ENCODE results near the gene SMIM5.

DNA sequence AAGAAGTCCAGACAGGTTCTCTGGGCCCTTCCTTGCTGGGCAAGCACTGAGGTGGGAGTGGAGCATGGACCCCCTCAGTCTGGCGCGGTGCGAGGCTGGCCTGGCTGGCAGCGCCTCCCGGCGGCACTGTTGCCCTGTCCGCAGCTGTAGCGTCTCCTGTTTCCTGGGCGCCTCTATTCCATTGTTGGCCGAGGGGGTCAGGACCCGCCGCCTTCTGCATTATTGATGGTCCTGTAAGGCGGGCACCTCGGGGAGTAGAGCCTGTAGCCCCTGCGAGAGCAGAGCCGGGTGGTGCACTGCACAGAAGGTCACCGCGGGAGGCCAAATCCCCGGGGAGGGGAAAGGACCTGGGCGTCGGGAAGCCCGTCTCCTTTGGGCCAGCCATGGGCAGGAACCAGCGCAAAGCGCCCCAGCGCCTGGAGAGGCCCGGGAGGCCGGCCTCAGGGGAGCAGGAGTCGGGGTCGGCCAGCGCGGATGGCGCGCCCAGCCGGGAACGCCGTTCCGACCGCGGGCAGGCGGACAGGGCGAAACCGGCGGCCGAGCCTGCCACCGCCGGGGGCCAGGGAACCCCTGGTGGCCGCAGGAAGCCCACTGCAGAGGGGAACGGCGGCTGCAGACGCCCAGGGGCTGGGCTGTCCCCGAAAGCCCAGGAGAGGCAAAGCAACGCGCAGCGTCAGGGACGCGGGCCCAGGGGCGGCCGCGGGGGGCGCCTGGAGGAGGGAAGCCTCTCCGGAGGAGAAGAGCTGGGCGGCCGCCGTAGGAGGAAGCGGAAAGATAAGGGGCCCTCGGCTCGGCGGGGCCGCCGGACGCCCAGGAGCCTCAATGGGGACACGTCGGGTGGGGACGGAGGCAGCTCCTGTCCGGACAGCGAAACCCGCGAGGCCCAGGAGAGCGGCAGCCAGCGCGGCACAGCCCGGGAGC is 45.3 kb upstream of the SMIM5 start, which contains the start of gene MYO15B:
- TF ChIP-seq EP300 (IDR thresholded peaks at IDR 0.05) = no peak
- TF ChIP-seq, protein P1, sequence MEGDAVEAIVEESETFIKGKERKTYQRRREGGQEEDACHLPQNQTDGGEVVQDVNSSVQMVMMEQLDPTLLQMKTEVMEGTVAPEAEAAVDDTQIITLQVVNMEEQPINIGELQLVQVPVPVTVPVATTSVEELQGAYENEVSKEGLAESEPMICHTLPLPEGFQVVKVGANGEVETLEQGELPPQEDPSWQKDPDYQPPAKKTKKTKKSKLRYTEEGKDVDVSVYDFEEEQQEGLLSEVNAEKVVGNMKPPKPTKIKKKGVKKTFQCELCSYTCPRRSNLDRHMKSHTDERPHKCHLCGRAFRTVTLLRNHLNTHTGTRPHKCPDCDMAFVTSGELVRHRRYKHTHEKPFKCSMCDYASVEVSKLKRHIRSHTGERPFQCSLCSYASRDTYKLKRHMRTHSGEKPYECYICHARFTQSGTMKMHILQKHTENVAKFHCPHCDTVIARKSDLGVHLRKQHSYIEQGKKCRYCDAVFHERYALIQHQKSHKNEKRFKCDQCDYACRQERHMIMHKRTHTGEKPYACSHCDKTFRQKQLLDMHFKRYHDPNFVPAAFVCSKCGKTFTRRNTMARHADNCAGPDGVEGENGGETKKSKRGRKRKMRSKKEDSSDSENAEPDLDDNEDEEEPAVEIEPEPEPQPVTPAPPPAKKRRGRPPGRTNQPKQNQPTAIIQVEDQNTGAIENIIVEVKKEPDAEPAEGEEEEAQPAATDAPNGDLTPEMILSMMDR (IDR thresholded peaks at IDR 0.05) = peak in 3 of 4 experiments; percentile 34 to 53 (median 47)
- peak; percentile 31 to 36 for TF ChIP-seq POLR2A (IDR thresholded peaks at IDR 0.05)

Data from gastroesophageal sphincter (tissue), 3 donors.